Sciatic nerve (tissue), 2 donors: ENCODE data around the gene OGDHL. TPM values are rescaled to one million over a fixed set of nuclear protein-coding genes. Genes with fewer than 3 reads are reported as not detected.
"Not testable (repeated sequence)": the region's sequence is repeated elsewhere in the genome, so short reads cannot be mapped to it uniquely, and the experiment has no call there.

Source experiments
- ATAC-seq: fragments of 200-7000 bp; cut with Tn5 transposase; one replicate; pipeline ENCODE4 v1.9.1; 2020; ENCODE audit warnings: mild to moderate bottlenecking, moderate library complexity
- DNase-seq: peaks from one replicate; pipeline ENCODE4 v3.0.0-alpha.2; 2020; ENCODE audit warnings: low spot score
- intact Hi-C: fragments of 100-400 bp; cut with DNase I; formaldehyde crosslinking; loops from one replicate; pipeline ENCODE4 v1.14.2; 2022
- total RNA-seq: library from RNA; stranded (reverse); fragmentation: NEBNext Ultra II Directional; extraction: Animal tissue kit (Norgen Biotek cat#: 25700); gene quantifications from one replicate; pipeline ENCODE4 v1.2.1, GENCODE V29; 2021
- donor health status: DM: no; HTN: no; CAD: no.
- donor health status: DM: no; HTN: no; CAD: no.

OGDHL gene
- total RNA-seq = not detected

- ATAC-seq = peak; percentile 55
- intact Hi-C loops = no loop called here
- DNase-seq = no peak
Observed at GRCh38 chr10:49761789-49762565, at the start of gene OGDHL. Gene OGDHL (minus strand): TSS chr10:49762323. CDS start chr10:49758592, 3,731 bp downstream.

- intact Hi-C loops = no loop called here
- DNase-seq (no peak), ATAC-seq (no peak)
Observed at GRCh38 chr10:49803988-49804387, 41.9 kb upstream of the OGDHL start.

- intact Hi-C loops = no loop called here
- no peak for ATAC-seq
Observed at GRCh38 chr10:49798275-49798674, 36.2 kb upstream of the OGDHL start.

GRCh38 chr10:49791100-49791499 is 29.0 kb upstream of the OGDHL start:
- DNase-seq = no peak
- no peak for ATAC-seq
- intact Hi-C loops = no loop called here

More at GRCh38 chr10:49798275-49798674, 36.2 kb upstream of the OGDHL start:
- no peak for DNase-seq

GRCh38 chr10:49784681-49785080 is 22.6 kb upstream of the OGDHL start:
- intact Hi-C loops = no loop called here
- DNase-seq (no peak), ATAC-seq (no peak)

- ATAC-seq = no peak
Observed at GRCh38 chr10:49783645-49784044, 21.5 kb upstream of the OGDHL start.

GRCh38 chr10:49781247-49781646 is 19.1 kb upstream of the OGDHL start:
- DNase-seq = no peak
- intact Hi-C loops = no loop called here

More at GRCh38 chr10:49783645-49784044, 21.5 kb upstream of the OGDHL start:
- intact Hi-C loops = no loop called here
- no peak for DNase-seq

GRCh38 chr10:49778197-49778596 is 16.1 kb upstream of the OGDHL start:
- DNase-seq (no peak), ATAC-seq (no peak)
- intact Hi-C loops = no loop called here

More at GRCh38 chr10:49781247-49781646, 19.1 kb upstream of the OGDHL start:
- ATAC-seq = no peak

GRCh38 chr10:49776851-49777250 is 14.7 kb upstream of the OGDHL start:
- intact Hi-C loops = no loop called here
- DNase-seq (no peak), ATAC-seq (no peak)

- intact Hi-C loops = no loop called here
- DNase-seq = no peak
- no peak for ATAC-seq
Observed at GRCh38 chr10:49775014-49775413, 12.9 kb upstream of the OGDHL start.

- intact Hi-C loops, ATAC-seq, DNase-seq: not testable (repeated sequence)
Observed at GRCh38 chr10:49772944-49773343, 10.8 kb upstream of the OGDHL start.

GRCh38 chr10:49771046-49771445 is 8.9 kb upstream of the OGDHL start:
- intact Hi-C loops, DNase-seq, ATAC-seq: not testable (repeated sequence)

- no peak for DNase-seq
- intact Hi-C loops = no loop called here
- no peak for ATAC-seq
Observed at GRCh38 chr10:49769692-49770091, 7.6 kb upstream of the OGDHL start.

- DNase-seq = no peak
- intact Hi-C loops = no loop called here
- ATAC-seq = no peak
Observed at GRCh38 chr10:49768731-49769130, 6.6 kb upstream of the OGDHL start.

- DNase-seq (no peak), ATAC-seq (no peak)
- intact Hi-C loops = no loop called here
Observed at GRCh38 chr10:49768329-49768728, 6.2 kb upstream of the OGDHL start.

- no peak for DNase-seq
- no peak for ATAC-seq
- intact Hi-C loops = no loop called here
Observed at GRCh38 chr10:49767752-49768151, 5.6 kb upstream of the OGDHL start.

GRCh38 chr10:49766484-49766883 is 4.4 kb upstream of the OGDHL start:
- DNase-seq (no peak), ATAC-seq (no peak)
- intact Hi-C loops = no loop called here

GRCh38 chr10:49762566-49762877 is 399 bp upstream of the OGDHL start:
- ATAC-seq = no peak
- no peak for DNase-seq
- intact Hi-C loops = no loop called here

GRCh38 chr10:49761201-49761788 is 828 bp downstream of the OGDHL start:
- intact Hi-C loops = no loop called here
- no peak for ATAC-seq
- no peak for DNase-seq

- intact Hi-C loops = no loop called here
- DNase-seq (no peak), ATAC-seq (no peak)
Observed at GRCh38 chr10:49760789-49761188, 1.3 kb downstream of the OGDHL start.
